Measurements from ENCODE around the gene USP33.

- no peak for TF ChIP-seq CTCF (IDR thresholded peaks at IDR 0.05)
- no peak for TF ChIP-seq ZFX (IDR thresholded peaks at IDR 0.05; ENCODE audit: borderline replicate concordance)
Observed at GRCh38 chr1:77688939-77689338, 70.7 kb downstream of the USP33 start.
